ENCODE data around the gene IL10RB. TPM values are rescaled to one million over a fixed set of nuclear protein-coding genes. Genes with fewer than 3 reads are reported as not detected.
"Not testable (repeated sequence)": the region's sequence is repeated elsewhere in the genome, so short reads cannot be mapped to it uniquely, and the experiment has no call there.

IL10RB gene
- total RNA-seq, 2 experiments from 2014 or later: 30.9 to 34.9 TPM

DNA sequence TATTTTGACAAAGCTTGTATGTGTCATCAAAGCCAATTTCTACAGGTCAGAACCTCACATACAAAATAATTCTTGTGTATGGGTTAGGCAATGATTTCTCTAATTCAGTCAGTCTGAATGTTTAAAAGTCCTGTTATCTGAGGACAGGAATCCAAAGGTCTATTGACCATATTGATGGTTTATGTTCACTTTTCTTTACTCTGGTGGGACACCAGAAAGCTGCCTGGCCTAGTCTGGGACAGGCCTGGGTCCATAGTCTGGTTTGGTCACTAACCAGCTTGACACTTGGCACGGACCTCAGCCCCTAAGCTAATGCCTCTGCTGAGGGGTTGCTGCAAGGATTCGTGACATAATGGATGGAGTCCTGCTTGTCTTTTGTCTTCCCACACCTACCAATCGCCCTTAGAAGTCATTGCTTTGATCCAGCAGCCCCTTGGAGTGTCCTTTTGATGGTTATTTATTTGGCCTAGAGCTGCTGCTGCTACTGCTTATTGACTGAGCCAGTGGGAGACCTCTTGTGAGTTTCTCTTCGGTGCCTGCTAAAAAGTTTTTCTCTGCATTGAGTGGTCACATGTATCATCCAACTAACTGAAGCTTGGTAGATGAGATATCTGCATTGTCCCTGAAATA is 20.8 kb upstream of the IL10RB start:
- DNase-seq: no peak
- Mint-ChIP-seq H3K4me1 (peaks cover 67% of the 10 kb centered on the region), H3K27ac (peak overlapping the region; percentile 92), H3K4me3 (no peak overlapping the region), H3K9me3 (ENCODE audit: low read depth) (no peaks in the 10 kb centered on the region), H3K36me3 (peaks cover 71% of the 10 kb centered on the region), H3K27me3 (no peaks in the 10 kb centered on the region)
- CTCF ChIA-PET: no interaction called here
- no peak for ATAC-seq

DNA sequence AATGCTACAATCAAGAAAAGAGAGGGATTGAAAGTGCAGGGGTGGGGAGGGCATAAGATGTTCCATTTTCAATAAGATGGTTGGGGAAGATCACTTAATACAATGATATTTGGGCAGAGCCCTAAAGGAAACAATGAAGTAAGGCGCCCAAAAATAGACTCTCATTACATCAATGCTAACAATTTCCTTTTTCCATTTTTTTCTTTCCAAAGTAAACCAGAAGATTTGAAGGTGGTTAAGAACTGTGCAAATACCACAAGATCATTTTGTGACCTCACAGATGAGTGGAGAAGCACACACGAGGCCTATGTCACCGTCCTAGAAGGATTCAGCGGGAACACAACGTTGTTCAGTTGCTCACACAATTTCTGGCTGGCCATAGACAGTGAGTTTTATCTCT is 19.7 kb upstream of the IL10RB start:
- Mint-ChIP-seq H3K36me3 (peaks cover 80% of the 10 kb centered on the region), H3K4me3 (no peak overlapping the region), H3K27ac (peak overlapping the region; percentile 44), H3K4me1 (peaks cover 60% of the 10 kb centered on the region), H3K9me3 (ENCODE audit: low read depth) (no peaks in the 10 kb centered on the region), H3K27me3 (no peaks in the 10 kb centered on the region)
- CTCF ChIA-PET: interaction anchor here (0.6 to 1.6 kb wide), 2 partner anchors 15 to 115 kb away, joined by 3 to 4 read pairs; no protein-coding TSS in a partner anchor
- DNase-seq: no peak
- ATAC-seq: no peak

- ATAC-seq (no peak), DNase-seq (no peak)
- CTCF ChIA-PET: interaction anchor here (0.6 to 1.6 kb wide), 2 partner anchors 15 to 114 kb away, joined by 3 to 4 read pairs; no protein-coding TSS in a partner anchor
- peaks cover 56% of the 10 kb centered on the region for H3K4me1 Mint-ChIP-seq
- H3K27ac Mint-ChIP-seq: no peak overlapping the region
- no peaks in the 10 kb centered on the region for H3K27me3 Mint-ChIP-seq
- no peaks in the 10 kb centered on the region for H3K9me3 Mint-ChIP-seq (ENCODE audit: low read depth)
- H3K4me3 Mint-ChIP-seq: no peak overlapping the region
- peaks cover 79% of the 10 kb centered on the region for H3K36me3 Mint-ChIP-seq
These were observed 19.2 kb upstream of the IL10RB start for GRCh38 chr21:33246963-33247362.

GRCh38 chr21:33247599-33247998 is 18.6 kb upstream of the IL10RB start:
- peak overlapping the region; percentile 8 for H3K27ac Mint-ChIP-seq
- H3K4me3 Mint-ChIP-seq: no peak overlapping the region
- CTCF ChIA-PET: interaction anchor here (1.6 kb wide), 1 partner anchor 114 kb away, joined by 3 read pairs; no protein-coding TSS in a partner anchor
- DNase-seq (no peak), ATAC-seq (no peak)
- peaks cover 82% of the 10 kb centered on the region for H3K36me3 Mint-ChIP-seq
- no peaks in the 10 kb centered on the region for H3K27me3 Mint-ChIP-seq
- H3K9me3 Mint-ChIP-seq (ENCODE audit: low read depth): no peaks in the 10 kb centered on the region
- H3K4me1 Mint-ChIP-seq: peaks cover 53% of the 10 kb centered on the region

DNA sequence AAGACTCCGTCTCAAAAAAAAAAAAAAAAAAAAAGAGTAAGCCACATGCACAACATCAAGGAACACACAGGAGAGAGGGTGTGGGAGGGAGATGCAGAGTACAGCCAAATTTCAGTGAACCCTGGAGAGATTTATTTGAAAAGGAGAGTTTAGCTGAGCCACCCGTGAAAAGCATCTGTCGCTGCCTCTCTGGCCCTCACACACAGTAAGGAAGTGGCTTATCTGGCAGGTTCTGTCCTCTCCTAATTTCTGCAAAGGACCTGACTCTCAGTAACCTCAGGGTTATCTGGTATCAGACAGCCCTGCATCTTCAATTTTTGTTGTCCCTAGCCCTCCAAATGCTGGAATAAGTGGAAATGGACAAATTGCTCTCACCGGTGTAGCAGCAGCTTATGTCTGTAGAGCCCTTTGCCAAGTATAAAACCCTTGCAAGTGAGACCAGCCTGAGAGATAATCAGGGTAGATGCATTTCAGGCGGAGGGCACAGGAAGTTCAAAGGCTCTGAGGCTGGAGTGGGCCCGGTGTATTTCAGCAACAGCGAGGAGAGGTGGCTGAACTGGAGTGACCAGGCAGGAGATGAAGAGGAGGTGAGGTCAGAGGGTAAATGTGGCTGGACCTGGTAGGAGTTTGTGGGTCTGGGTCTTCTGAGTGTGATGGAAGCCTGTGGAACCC is 16.7 kb upstream of the IL10RB start:
- DNase-seq (no peak), ATAC-seq (no peak)
- CTCF ChIA-PET: no interaction called here
- Mint-ChIP-seq H3K4me3 (no peak overlapping the region), H3K36me3 (peaks cover 85% of the 10 kb centered on the region), H3K9me3 (ENCODE audit: low read depth) (no peaks in the 10 kb centered on the region), H3K4me1 (peaks cover 39% of the 10 kb centered on the region), H3K27me3 (no peaks in the 10 kb centered on the region), H3K27ac (peak overlapping the region; percentile 48)

DNA sequence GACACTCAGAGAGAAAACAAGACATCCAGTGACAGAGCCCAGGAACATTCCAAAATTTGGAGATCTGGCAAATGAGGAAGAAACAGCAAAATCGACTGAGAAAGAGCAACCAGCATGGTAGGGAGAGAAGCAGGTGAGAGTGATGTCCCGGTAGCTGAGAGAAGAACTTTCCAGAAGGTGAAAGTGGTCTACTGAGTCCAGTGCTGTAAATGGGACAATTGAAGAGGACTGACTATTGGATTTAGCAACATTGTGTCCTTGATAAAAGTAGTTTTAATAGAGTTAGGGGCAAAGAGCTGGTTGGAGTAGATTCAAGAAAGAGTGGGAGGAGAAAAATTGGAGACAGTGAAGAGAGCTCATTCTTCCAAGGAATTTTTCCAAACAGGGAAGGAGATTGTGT is 15.0 kb upstream of the IL10RB start:
- ATAC-seq (no peak), DNase-seq (no peak)
- CTCF ChIA-PET: interaction anchor here (1.2 to 1.6 kb wide), 2 partner anchors 10 to 54 kb away, joined by 5 to 7 read pairs; no protein-coding TSS in a partner anchor
- Mint-ChIP-seq H3K4me1 (peaks cover 35% of the 10 kb centered on the region), H3K36me3 (peaks cover 87% of the 10 kb centered on the region), H3K4me3 (no peak overlapping the region), H3K9me3 (ENCODE audit: low read depth) (no peaks in the 10 kb centered on the region), H3K27me3 (no peaks in the 10 kb centered on the region), H3K27ac (peak overlapping the region; percentile 9)

DNA sequence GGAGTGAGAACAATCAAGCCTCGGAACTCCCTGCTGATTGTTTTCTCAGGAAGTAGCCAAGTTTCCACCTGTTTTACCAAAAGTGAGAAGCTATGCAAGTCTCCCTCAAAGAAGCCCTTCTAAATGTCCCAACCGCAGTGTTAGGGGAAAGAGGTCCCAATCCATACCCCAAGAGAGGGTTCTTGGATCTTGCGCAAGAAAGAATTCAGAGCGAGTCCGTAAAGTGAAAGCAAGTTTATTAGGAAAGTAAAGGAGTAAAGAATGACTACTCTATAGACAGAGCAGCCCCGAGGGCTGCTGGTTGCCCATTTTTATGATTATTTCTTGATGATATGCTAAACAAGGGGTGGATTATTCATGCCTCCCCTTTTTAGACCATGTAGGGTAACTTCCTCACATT is 12.8 kb upstream of the IL10RB start:
- CTCF ChIA-PET: interaction anchor here (3.4 kb wide), 1 partner anchor 108 kb away, joined by 10 read pairs; no protein-coding TSS in a partner anchor
- not testable (repeated sequence) for DNase-seq; H3K4me3 Mint-ChIP-seq; H3K27me3 Mint-ChIP-seq; H3K9me3 Mint-ChIP-seq (ENCODE audit: low read depth); ATAC-seq; H3K27ac Mint-ChIP-seq
- H3K36me3 Mint-ChIP-seq: peaks cover 86% of the 10 kb centered on the region
- H3K4me1 Mint-ChIP-seq: peaks cover 20% of the 10 kb centered on the region

DNA sequence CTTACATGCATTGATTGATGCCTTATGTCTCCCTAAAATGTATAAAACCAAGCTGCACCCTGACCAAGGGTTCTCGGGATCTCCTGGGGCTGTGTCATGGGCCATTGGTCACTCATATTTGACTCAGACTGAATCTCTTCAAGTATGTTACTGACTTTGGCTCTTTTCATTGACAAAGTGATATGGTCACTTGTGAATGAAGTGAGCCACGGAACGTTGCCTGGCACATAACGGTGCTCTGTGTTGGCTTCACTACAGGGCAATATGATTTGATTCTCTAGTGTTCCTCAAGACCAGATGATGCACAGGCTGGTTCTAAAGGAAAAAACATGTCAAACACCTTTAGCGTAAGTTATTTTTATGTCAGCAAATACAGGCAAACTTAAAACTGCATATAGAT is 11.4 kb upstream of the IL10RB start:
- peak; percentile 28 for DNase-seq
- H3K4me1 Mint-ChIP-seq: peaks cover 18% of the 10 kb centered on the region
- CTCF ChIA-PET: interaction anchor here (1.3 to 3.4 kb wide), 2 partner anchors 58 to 107 kb away, joined by 4 to 10 read pairs; no protein-coding TSS in a partner anchor
- H3K9me3 Mint-ChIP-seq (ENCODE audit: low read depth): no peaks in the 10 kb centered on the region
- no peak for ATAC-seq
- H3K27ac Mint-ChIP-seq: no peak overlapping the region
- H3K27me3 Mint-ChIP-seq: no peaks in the 10 kb centered on the region
- H3K36me3 Mint-ChIP-seq: peaks cover 86% of the 10 kb centered on the region
- no peak overlapping the region for H3K4me3 Mint-ChIP-seq

- ATAC-seq: no peak
- DNase-seq: no peak
- peaks cover 24% of the 10 kb centered on the region for H3K4me1 Mint-ChIP-seq
- no peaks in the 10 kb centered on the region for H3K9me3 Mint-ChIP-seq (ENCODE audit: low read depth)
- H3K36me3 Mint-ChIP-seq: peaks cover 82% of the 10 kb centered on the region
- CTCF ChIA-PET: interaction anchor here (1.3 to 3.4 kb wide), 2 partner anchors 58 to 106 kb away, joined by 4 to 10 read pairs; no protein-coding TSS in a partner anchor
- H3K27me3 Mint-ChIP-seq: no peaks in the 10 kb centered on the region
- H3K4me3 Mint-ChIP-seq: no peak overlapping the region
- no peak overlapping the region for H3K27ac Mint-ChIP-seq
These were observed 10.8 kb upstream of the IL10RB start for GRCh38 chr21:33255404-33255803.

DNA sequence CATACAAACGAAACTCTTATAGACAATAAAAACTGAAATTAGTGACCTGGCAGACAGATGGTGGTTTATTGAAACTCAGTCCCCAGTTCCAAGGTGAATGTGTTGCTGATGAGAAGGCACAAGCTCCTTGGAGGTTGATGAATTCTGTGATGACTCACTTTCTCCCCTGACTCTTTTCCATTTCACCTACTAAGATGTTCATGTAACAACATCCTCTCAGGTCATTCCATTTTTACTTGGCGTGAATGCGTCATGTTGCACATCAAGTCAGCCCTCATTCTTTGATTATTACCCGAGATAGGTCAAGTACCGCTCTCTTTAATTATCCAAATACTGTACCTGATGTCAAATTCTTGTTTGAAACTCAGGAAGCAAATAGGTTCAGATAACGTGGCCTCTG is 10.1 kb upstream of the IL10RB start:
- H3K27me3 Mint-ChIP-seq: no peaks in the 10 kb centered on the region
- H3K36me3 Mint-ChIP-seq: peaks cover 77% of the 10 kb centered on the region
- H3K9me3 Mint-ChIP-seq (ENCODE audit: low read depth): no peaks in the 10 kb centered on the region
- peaks cover 26% of the 10 kb centered on the region for H3K4me1 Mint-ChIP-seq
- H3K4me3 Mint-ChIP-seq: no peak overlapping the region
- no peak overlapping the region for H3K27ac Mint-ChIP-seq
- CTCF ChIA-PET: interaction anchor here (1.1 to 3.4 kb wide), 2 partner anchors 11 to 105 kb away, joined by 3 to 10 read pairs; no protein-coding TSS in a partner anchor
- ATAC-seq (no peak), DNase-seq (no peak)

DNA sequence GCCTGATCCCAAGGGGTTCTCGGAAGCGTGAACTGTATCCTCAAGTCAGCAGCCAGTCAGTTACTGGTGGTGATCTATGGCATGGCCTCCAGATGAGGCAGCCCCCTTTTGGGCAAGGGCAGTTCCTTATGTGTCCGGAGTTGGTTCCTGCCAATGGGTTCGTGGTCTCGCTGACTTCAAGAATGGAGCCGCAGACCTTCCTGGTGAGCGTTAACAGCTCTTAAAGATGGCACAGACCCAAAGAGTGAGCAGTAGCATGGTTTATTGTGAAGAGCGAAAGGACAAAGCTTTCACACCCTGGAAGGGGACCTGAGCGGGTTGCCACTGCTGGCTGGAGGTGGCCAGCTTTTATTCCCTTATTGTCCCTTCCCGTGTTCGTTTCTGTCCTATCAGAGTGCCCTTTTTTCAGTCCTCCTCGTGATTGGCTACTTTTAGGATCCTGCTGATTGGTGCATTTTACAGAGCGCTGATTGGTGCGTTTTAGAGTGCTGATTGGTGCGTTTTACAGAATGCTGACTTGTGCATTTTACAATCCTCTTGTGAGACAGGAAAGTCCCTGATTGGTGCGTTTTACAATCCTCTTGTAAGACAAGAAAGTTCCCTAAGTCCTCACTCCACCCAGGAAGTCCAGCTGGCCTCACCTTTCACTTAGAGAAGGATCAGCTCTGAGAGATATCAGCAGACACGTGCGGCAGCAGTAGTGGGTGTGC is 8.9 kb upstream of the IL10RB start:
- H3K4me1 Mint-ChIP-seq: peaks cover 36% of the 10 kb centered on the region

GRCh38 chr21:33258475-33258874 is 7.7 kb upstream of the IL10RB start:
- H3K36me3 Mint-ChIP-seq: peaks cover 65% of the 10 kb centered on the region
- no peaks in the 10 kb centered on the region for H3K9me3 Mint-ChIP-seq (ENCODE audit: low read depth)
- peaks cover 39% of the 10 kb centered on the region for H3K4me1 Mint-ChIP-seq
- CTCF ChIA-PET: no interaction called here
- ATAC-seq (no peak), DNase-seq (peak; percentile 8)
- no peak overlapping the region for H3K4me3 Mint-ChIP-seq
- no peak overlapping the region for H3K27ac Mint-ChIP-seq
- no peaks in the 10 kb centered on the region for H3K27me3 Mint-ChIP-seq

More for the DNA sequence above, 8.9 kb upstream of the IL10RB start:
- DNase-seq (no peak), ATAC-seq (no peak)
- Mint-ChIP-seq H3K36me3 (peaks cover 69% of the 10 kb centered on the region), H3K27me3 (no peaks in the 10 kb centered on the region), H3K27ac (no peak overlapping the region), H3K4me3 (no peak overlapping the region), H3K9me3 (ENCODE audit: low read depth) (no peaks in the 10 kb centered on the region)
- CTCF ChIA-PET: interaction anchor here (1.1 kb wide), 1 partner anchor 10 kb away, joined by 3 read pairs; no protein-coding TSS in a partner anchor

GRCh38 chr21:33259428-33259827 is 6.7 kb upstream of the IL10RB start:
- H3K36me3 Mint-ChIP-seq: peaks cover 64% of the 10 kb centered on the region
- H3K4me1 Mint-ChIP-seq: peaks cover 40% of the 10 kb centered on the region
- H3K4me3 Mint-ChIP-seq: no peak overlapping the region
- no peaks in the 10 kb centered on the region for H3K9me3 Mint-ChIP-seq (ENCODE audit: low read depth)
- CTCF ChIA-PET: interaction anchor here (1.4 kb wide), 1 partner anchor 60 kb away, joined by 6 read pairs; no protein-coding TSS in a partner anchor
- H3K27me3 Mint-ChIP-seq: no peaks in the 10 kb centered on the region
- ATAC-seq (no peak), DNase-seq (no peak)
- no peak overlapping the region for H3K27ac Mint-ChIP-seq

Data from activated CD8-positive, alpha-beta memory T cell treated with anti-CD3 and anti-CD28 coated beads, Interleukin-2, amount 10 ng/mL, durations not matched to agents 7 days and 5 days (primary cell).